Stomach (tissue), 4 donors: ENCODE data around the gene CD164L2.

Source experiments
- POLR2AphosphoS5 ChIP-seq, 3 donors: sonication (generic); formaldehyde crosslinking; IDR thresholded peaks; one replicate each; pipeline ENCODE4 v1.6.1; 2016; ENCODE audit warnings: antibody characterized with exemption in 3 of 3
- TF ChIP-seq, protein P1 (sequence below), 7 experiments: fragments of 450-650 bp in 4 of 7; fragments of 200-600 bp in 3 of 7; sonication (generic) in 3 of 7; IDR thresholded peaks; one replicate each; pipeline ENCODE4 v1.5.1; 2016 to 2019; ENCODE audit warnings: antibody characterized with exemption in 7 of 7, control low read depth in 2 of 7, mild to moderate bottlenecking in 1 of 7

DNA sequence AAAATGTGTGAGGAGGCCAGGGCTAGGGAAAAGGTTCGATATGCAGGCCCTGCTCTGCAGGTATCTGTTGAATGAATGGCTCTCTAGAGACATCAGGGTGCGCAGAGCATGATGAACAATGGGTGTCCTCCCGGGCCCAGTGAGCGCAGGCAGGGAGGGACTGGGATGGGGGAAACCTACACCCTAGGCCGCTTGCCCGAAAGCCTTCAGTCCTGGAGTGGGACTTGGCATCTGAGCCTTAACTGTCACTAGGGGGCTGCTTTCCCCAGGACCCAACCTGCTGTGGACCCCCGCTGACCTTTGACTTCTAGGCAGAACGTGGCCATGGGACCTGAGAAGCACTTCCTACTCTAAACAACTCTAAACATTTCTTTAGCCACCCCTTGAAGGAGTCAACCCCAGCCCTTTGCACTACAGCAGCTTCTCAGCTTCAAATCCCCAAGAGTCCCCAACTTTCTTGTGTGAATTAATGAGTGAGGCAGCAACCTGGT lies 15.9 kb downstream of the CD164L2 start:
- no peak for TF ChIP-seq POLR2AphosphoS5 (IDR thresholded peaks at IDR 0.05)
- TF ChIP-seq, protein P1, sequence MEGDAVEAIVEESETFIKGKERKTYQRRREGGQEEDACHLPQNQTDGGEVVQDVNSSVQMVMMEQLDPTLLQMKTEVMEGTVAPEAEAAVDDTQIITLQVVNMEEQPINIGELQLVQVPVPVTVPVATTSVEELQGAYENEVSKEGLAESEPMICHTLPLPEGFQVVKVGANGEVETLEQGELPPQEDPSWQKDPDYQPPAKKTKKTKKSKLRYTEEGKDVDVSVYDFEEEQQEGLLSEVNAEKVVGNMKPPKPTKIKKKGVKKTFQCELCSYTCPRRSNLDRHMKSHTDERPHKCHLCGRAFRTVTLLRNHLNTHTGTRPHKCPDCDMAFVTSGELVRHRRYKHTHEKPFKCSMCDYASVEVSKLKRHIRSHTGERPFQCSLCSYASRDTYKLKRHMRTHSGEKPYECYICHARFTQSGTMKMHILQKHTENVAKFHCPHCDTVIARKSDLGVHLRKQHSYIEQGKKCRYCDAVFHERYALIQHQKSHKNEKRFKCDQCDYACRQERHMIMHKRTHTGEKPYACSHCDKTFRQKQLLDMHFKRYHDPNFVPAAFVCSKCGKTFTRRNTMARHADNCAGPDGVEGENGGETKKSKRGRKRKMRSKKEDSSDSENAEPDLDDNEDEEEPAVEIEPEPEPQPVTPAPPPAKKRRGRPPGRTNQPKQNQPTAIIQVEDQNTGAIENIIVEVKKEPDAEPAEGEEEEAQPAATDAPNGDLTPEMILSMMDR (IDR thresholded peaks at IDR 0.05): no peak
